ENCODE results near the gene FBXW7. TPM values are rescaled to one million over a fixed set of nuclear protein-coding genes. Genes with fewer than 3 reads are reported as not detected.
"Not testable (repeated sequence)": the region's sequence is repeated elsewhere in the genome, so short reads cannot be mapped to it uniquely, and the experiment has no call there.

FBXW7 gene
- total RNA-seq, 1 donor from 2014 or later, result 56.7 TPM

DNA sequence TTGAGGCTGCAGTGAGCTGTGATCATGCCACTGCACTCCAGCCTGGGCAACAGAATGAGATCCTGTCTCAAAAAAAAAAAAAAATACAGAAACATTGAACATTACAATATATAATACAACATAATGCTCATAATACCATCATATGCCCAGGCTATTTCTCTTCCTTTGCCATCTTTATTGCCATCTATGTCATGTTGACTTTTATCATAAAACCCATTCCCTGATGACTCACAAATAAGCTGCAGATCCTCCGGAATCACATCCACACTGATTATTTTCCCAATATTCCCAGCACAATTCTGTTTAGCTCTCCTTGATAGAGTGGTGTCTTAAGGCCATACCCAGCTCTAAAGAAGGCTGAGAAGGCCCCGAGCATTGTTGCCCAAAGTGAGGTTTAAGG, 9.2 kb upstream of the FBXW7 start:
- peaks cover 3% of the 10 kb centered on the region for H3K9me3 ChIP-seq (replicated peaks)
- no peak overlapping the region for H3K4me3 ChIP-seq
- DNase-seq, result no peak
- H3K36me3 ChIP-seq, result peaks cover 2% of the 10 kb centered on the region
- TF ChIP-seq, protein P1, sequence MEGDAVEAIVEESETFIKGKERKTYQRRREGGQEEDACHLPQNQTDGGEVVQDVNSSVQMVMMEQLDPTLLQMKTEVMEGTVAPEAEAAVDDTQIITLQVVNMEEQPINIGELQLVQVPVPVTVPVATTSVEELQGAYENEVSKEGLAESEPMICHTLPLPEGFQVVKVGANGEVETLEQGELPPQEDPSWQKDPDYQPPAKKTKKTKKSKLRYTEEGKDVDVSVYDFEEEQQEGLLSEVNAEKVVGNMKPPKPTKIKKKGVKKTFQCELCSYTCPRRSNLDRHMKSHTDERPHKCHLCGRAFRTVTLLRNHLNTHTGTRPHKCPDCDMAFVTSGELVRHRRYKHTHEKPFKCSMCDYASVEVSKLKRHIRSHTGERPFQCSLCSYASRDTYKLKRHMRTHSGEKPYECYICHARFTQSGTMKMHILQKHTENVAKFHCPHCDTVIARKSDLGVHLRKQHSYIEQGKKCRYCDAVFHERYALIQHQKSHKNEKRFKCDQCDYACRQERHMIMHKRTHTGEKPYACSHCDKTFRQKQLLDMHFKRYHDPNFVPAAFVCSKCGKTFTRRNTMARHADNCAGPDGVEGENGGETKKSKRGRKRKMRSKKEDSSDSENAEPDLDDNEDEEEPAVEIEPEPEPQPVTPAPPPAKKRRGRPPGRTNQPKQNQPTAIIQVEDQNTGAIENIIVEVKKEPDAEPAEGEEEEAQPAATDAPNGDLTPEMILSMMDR (IDR thresholded peaks at IDR 0.05; ENCODE audit: borderline replicate concordance), result no peak
- intact Hi-C loops (cut with micrococcal nuclease), result loop anchor here (2.0 kb wide), 1 partner anchor 40 kb away; no protein-coding TSS in a partner anchor
- H3K4me1 ChIP-seq, result no peaks in the 10 kb centered on the region
- no peak overlapping the region for H3K27ac ChIP-seq (replicated peaks)
- no peaks in the 10 kb centered on the region for H3K27me3 ChIP-seq (ENCODE audit: low read depth)

DNA sequence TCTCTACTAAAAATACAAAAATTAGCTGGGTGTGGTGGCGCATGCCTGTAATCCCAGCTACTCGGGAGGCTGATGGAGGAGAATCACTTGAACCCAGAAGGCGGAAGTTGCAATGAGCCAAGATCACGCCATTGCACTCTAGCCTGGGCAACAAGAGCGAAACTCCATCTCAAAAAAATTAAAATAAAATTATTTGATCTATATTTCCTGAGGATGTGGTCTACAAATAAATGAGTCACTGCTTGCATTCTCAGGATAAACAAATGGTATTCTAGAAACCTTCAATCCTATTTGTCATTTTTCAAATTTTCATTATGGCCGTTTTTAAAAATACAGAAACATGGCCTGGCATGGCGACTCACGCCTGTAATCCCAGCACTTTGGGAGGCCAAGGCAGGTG, 8.6 kb upstream of the FBXW7 start:
- not testable (repeated sequence) for H3K27me3 ChIP-seq (ENCODE audit: low read depth); H3K36me3 ChIP-seq; H3K4me3 ChIP-seq; DNase-seq; H3K4me1 ChIP-seq; H3K9me3 ChIP-seq (replicated peaks); H3K27ac ChIP-seq (replicated peaks)
- intact Hi-C loops (cut with micrococcal nuclease), result loop anchor here (2.0 kb wide), 1 partner anchor 40 kb away; no protein-coding TSS in a partner anchor

DNA sequence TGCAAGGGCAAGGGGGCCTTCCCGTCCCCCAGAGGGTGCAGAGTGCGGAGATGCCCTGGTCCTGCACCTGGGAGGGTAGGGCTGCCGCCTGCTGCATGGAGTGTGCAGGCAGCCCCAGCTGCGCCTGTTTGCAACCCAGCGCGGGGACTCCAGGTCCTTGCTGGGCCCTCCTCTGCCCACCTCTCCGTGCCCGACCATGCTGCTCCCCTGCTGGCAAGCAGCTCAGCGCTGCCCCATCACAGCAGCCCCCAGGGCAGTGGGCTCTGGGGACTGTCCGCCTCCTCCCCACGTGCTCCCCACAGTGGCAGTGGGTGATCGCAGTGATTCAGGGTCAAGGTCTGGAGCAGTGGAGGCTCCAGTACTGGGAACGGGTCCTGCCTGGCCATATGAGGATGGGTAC, 5.0 kb upstream of the FBXW7 start:
- Histone ChIP-seq H3K4me1 (peaks cover 27% of the 10 kb centered on the region), H3K27me3 (ENCODE audit: low read depth) (no peaks in the 10 kb centered on the region), H3K36me3 (peaks cover 13% of the 10 kb centered on the region), H3K4me3 (no peak overlapping the region), H3K9me3 (replicated peaks) (peaks cover 10% of the 10 kb centered on the region), H3K27ac (replicated peaks) (no peak overlapping the region)
- TF ChIP-seq, protein P1 (IDR thresholded peaks at IDR 0.05; ENCODE audit: borderline replicate concordance), result no peak
- intact Hi-C loops (cut with micrococcal nuclease), result no loop called here
- no peak for DNase-seq

DNA sequence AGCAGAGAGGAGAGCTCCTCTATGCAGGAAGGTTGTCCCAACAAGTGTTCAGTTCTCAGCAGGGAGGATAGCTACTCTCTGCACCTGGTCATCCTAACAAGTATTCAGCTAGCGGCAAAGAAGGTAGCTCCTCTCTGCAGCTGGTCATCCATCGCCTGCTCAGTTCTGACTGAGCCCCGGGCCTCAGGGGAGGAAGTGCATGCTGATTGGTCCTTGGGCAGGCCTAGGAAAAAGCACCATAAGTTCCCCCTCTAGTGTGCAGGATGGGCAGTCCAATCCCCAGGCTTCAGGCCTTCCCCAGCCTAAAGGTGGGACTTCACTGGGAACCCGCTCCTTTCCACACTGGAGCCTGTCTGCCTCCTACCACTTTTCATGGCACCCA, 4.4 kb upstream of the FBXW7 start:
- H3K27ac ChIP-seq (replicated peaks), result no peak overlapping the region
- H3K36me3 ChIP-seq, result peaks cover 13% of the 10 kb centered on the region
- DNase-seq, result no peak
- intact Hi-C loops (cut with micrococcal nuclease), result no loop called here
- H3K4me1 ChIP-seq, result peaks cover 33% of the 10 kb centered on the region
- no peak overlapping the region for H3K4me3 ChIP-seq
- TF ChIP-seq, protein P1 (IDR thresholded peaks at IDR 0.05; ENCODE audit: borderline replicate concordance), result no peak
- peaks cover 10% of the 10 kb centered on the region for H3K9me3 ChIP-seq (replicated peaks)
- H3K27me3 ChIP-seq (ENCODE audit: low read depth), result no peaks in the 10 kb centered on the region

DNA sequence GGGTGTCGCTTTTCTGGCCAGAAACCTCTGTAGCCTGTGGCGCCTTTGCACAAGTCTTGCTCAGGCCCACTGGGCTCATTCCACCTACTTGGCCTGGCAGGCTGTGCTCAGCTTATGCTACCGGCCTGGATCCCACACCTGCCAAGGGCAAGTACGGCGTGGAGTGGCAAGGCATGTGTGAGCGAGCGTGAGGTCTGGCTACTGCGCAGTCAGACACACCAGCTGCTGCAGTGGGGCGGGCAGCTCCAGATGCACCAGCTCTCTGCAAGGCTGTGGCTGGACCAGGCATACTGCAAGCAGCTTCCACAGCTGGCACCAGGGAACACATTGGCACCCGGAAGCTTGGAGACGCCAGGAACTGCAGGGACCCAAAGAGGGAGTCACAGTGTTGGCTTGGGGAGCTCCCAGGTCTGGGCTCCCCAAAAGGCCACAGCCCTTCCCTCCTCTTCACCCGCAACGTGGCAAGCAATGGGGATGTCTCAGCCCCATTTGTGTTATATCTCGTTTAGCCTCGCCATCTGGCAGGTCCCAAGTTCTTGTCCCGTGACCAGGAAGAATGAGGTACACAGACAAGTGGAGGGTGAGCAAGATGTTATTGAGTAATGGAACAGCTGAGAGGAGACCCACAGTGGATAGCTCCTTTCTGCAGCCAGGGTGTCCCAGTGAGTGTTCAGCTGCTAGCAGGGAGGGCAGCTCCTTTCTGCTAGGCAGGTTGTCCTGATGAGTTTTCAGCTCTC, 3.8 kb upstream of the FBXW7 start:
- no peak overlapping the region for H3K27ac ChIP-seq (replicated peaks)
- H3K4me1 ChIP-seq, result peaks cover 39% of the 10 kb centered on the region
- H3K9me3 ChIP-seq (replicated peaks), result peaks cover 10% of the 10 kb centered on the region
- TF ChIP-seq, protein P1 (IDR thresholded peaks at IDR 0.05; ENCODE audit: borderline replicate concordance), result no peak
- no peak overlapping the region for H3K4me3 ChIP-seq
- intact Hi-C loops (cut with micrococcal nuclease), result no loop called here
- peaks cover 13% of the 10 kb centered on the region for H3K36me3 ChIP-seq
- no peak for DNase-seq
- no peaks in the 10 kb centered on the region for H3K27me3 ChIP-seq (ENCODE audit: low read depth)

DNA sequence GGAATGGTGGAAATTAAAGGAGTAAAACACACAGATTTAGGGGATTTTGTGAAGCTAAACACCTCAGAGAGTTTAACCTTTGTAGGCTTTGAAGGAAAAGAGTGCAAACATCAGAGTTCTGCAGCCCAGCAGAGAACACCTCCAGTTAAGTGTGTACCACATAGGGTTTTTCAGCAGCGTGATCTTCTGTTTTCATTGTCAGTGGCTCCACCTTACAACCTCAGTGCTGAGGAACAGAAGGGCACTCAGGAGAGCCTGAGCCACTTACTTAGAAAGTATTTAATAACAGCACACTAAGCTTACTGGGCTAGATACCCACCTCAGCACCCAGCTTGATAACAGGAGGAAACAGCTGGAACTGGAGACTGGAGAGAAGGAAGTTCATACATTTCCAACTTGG, 2.0 kb upstream of the FBXW7 start:
- DNase-seq, result no peak
- Histone ChIP-seq H3K4me1 (peaks cover 57% of the 10 kb centered on the region), H3K27me3 (ENCODE audit: low read depth) (no peaks in the 10 kb centered on the region), H3K36me3 (peaks cover 13% of the 10 kb centered on the region), H3K27ac (replicated peaks) (no peak overlapping the region), H3K4me3 (no peak overlapping the region), H3K9me3 (replicated peaks) (peaks cover 10% of the 10 kb centered on the region)
- intact Hi-C loops (cut with micrococcal nuclease), result no loop called here
- TF ChIP-seq, protein P1 (IDR thresholded peaks at IDR 0.05; ENCODE audit: borderline replicate concordance), result no peak
